Activated CD4-positive, alpha-beta T cell treated with anti-CD3 and anti-CD28 coated beads, Interleukin-2, amount 50 U/mL, for 1 hour (primary cell): ENCODE data around the gene SGIP1.

Experiments used
- DNase-seq: peaks from one replicate; pipeline ENCODE4 v3.0.0-alpha.2; 2020

Gene SGIP1, protein sequence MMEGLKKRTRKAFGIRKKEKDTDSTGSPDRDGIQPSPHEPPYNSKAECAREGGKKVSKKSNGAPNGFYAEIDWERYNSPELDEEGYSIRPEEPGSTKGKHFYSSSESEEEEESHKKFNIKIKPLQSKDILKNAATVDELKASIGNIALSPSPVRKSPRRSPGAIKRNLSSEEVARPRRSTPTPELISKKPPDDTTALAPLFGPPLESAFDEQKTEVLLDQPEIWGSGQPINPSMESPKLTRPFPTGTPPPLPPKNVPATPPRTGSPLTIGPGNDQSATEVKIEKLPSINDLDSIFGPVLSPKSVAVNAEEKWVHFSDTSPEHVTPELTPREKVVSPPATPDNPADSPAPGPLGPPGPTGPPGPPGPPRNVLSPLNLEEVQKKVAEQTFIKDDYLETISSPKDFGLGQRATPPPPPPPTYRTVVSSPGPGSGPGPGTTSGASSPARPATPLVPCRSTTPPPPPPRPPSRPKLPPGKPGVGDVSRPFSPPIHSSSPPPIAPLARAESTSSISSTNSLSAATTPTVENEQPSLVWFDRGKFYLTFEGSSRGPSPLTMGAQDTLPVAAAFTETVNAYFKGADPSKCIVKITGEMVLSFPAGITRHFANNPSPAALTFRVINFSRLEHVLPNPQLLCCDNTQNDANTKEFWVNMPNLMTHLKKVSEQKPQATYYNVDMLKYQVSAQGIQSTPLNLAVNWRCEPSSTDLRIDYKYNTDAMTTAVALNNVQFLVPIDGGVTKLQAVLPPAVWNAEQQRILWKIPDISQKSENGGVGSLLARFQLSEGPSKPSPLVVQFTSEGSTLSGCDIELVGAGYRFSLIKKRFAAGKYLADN

GRCh38 chr1:66533804-66534740, at the start of gene SGIP1:
TSS of gene SGIP1 (plus strand) at chr1:66534153. CDS start at chr1:66534359, 206 bp downstream.
- DNase-seq = no peak

DNA sequence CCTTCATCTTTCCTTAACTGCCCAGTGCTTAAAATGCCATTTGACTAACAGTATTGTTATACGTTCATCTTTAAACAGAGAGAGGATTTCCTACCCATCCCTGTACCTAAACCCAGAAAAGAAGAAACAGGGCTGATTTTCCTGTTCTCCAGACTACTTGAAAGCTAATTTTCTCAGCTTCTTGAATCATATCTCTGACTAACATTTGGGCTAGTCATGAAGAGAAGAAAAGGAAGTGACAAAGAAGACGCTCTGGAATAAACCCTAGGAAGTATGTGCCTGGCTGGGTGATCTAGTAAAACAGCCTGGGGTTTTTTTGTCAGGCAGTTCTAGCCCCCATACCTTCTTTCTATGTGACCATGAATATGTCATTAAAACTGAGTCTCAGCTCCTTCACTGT, 44.8 kb upstream of the SGIP1 start:
- DNase-seq = no peak

DNA sequence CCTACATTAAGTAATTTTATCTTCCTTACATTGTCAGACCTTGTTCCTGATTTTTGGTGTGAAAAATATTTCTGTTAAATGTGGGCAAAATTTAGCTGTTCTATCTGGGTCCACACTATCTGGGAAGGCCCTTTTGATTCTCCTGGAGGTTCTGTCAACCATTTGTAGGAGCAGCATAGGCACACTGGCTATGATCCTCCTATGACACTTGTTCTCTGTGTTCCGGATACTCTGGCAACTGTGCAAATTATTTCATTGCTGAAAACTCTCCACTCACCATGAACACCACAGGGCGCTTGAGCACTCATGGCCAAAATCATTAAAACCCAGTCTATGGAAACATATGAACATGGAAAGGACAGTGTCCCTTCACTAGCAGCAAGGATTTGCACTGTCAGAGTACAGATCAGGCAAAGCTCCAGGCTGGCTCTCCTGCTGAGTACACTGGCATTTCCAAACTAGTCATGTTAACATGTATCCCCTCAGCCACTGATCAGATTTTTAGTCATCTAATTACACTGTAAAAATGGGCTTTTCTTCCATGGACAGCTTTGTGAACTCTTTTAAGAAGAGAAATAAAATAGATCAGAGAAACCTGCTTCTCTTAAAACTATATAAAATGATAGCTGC, 43.9 kb upstream of the SGIP1 start:
- no peak for DNase-seq

DNA sequence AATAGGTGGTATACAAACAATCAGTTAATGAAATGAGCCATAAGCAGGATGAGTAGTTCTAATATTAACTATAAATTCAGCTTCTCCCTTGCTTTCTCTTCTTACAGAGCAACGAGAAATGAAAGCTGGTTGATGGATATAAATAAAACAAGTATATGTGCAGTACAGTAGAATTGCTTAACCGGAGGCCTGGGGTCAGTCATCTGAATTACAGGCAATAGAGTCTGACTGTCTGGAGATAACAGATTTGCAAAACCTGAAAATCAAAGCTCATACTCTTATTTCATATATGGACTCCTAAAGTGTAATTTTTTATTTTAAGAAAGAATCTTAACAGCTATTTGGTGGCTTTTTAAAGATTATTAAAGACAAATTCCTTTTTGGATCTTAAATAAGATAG, 43.1 kb upstream of the SGIP1 start:
- no peak for DNase-seq

DNA sequence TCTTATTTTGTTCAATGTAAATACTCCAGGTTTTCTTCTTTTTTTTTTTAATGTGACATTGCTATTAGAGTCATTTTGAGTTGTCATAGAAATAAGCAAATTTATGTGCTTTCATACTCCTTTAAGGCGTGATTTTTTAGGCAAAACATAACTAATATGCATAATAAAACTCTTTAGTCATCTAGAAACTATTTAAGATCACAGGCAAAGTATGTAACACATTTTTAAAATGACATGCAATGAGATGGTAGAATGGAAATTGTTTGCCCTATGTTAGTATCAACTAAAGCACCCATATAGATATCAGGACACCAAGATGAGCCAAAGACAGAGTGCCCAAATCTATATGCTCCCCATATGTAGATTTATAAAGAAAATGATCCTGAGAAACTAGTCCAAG, 41.5 kb upstream of the SGIP1 start:
- no peak for DNase-seq

DNA sequence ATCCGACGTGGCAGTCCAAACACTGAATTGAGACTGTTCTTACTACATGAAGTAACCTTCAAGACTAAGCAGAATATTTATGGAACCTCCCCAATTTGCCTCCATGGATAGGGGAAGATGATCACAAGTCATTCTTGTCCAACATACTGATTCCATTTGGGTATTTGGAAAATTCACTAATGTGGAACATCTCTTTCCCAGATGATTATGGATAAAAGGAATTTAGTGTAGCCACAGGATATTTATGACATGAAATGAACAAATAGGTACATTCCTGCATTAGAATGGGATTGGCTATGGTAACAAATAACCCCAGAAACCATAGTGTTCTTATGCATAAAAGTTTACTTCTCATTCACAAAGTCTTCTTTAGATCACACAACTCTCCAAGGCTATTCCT, 40.2 kb upstream of the SGIP1 start:
- DNase-seq = no peak

GRCh38 chr1:66494482-66494881, 39.5 kb upstream of the SGIP1 start:
- no peak for DNase-seq

- no peak for DNase-seq
Measured at GRCh38 chr1:66495495-66495894, 38.5 kb upstream of the SGIP1 start.

GRCh38 chr1:66497910-66498309, 36.0 kb upstream of the SGIP1 start:
- DNase-seq = no peak

DNA sequence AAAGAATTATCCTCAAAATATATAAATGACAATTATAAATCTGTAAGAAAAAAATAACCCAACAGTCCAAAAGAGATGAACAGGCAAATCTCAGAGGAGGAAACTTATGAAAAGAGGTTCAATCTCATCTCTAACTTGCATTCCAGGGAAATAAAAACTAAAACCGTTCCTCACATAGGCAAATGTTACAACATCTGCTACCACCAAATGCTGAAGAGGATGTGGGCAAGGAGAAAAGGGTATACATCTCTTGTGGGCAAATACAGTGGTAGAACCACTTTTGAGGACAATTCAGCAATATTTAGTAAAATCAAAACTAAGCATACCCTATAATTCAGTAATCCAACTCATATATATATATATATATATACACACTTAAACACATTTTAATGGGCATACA, 33.7 kb upstream of the SGIP1 start:
- DNase-seq = no peak

GRCh38 chr1:66502086-66502485, 31.9 kb upstream of the SGIP1 start:
- no peak for DNase-seq

DNA sequence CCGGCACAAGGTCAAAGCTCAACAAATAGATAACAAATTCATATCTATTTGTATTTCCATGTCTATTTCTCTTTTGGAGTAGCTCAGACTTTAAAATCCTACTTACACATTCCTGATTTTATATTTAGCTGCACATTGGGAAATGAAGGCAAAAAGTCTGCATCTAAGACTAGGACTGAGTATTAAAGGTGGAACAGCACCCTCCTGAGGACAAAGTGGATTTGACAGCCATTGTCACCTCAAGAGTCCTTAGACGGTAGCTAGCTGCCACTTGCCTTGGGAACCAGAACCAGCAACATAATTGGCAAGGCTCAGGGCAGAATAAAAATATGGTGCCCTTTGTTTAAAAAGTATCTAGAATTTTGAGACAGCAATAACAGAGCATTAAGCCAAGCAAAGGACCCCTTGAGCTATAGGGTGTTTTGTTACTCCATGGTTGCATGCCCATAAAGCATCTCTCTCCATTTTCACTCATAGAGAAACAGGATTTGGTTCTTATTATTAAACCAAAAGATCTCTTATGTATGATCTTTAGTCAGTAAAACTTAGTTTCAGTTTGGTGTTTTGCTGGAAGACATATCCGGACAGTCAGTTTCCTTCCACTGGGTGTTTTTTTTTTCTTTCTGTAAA, 30.0 kb upstream of the SGIP1 start:
- peak; percentile 8 for DNase-seq

- DNase-seq = no peak
Measured at GRCh38 chr1:66505671-66506392, 28.1 kb upstream of the SGIP1 start.

GRCh38 chr1:66506393-66506687, 27.6 kb upstream of the SGIP1 start:
- no peak for DNase-seq

- DNase-seq = no peak
Measured at GRCh38 chr1:66506991-66507390, 27.0 kb upstream of the SGIP1 start.

DNA sequence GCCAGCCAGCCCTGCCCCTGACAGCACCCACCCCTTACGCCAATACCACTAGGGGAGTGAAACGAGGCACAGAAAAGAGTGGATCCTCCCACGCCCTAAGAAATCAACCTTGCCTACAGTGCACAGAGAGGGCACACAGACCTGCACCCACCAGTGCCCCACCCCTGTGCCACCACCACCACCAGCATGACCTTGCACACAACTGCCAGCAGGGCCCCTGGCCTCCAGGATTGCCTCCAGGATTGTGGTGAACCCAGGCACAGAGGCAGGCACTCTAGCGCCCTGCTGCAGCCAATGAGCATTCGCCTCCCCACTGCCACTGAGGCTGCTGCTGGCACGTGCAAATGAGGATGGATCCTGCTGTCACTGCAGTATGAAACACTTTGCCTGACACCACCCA, 23.5 kb upstream of the SGIP1 start:
- DNase-seq = no peak

DNA sequence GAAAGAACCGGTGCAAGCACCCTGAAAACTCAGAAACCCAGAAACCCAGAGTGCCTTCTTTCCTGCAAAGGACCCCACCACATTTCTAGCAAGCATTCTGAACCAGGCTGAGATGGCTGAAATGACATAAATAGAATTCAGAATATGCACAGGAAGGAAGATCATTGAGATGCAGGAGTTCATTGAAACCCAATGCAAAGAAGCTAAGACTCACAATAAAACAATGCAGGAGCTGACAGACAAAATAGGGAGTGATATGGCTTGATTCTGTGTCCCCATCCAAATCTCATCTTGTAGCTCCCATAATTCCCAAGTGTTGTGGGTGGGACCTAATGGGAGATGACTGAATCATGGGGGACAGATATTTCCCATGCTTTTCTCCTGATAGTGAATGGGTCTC, 22.8 kb upstream of the SGIP1 start:
- DNase-seq = no peak

DNA sequence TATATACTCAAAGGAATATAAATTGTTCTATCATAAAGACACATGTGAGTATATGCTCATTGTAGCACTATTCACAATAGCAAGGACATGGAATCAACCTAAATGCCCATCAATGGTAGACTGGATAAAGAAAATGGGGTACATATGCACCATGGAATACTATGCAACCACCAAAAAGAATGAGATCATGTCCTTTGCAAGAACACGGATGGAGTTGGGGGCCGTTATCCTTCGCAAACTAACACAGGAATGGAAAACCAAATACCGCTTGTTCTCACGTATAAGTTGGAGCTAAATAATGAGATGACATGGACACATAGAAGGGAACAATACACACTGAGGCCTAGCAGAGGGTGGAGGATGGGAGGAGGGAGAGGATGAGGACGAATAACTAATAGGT, 16.0 kb upstream of the SGIP1 start:
- no peak for DNase-seq

- DNase-seq = no peak
Measured at GRCh38 chr1:66518654-66519053, 15.3 kb upstream of the SGIP1 start.

DNA sequence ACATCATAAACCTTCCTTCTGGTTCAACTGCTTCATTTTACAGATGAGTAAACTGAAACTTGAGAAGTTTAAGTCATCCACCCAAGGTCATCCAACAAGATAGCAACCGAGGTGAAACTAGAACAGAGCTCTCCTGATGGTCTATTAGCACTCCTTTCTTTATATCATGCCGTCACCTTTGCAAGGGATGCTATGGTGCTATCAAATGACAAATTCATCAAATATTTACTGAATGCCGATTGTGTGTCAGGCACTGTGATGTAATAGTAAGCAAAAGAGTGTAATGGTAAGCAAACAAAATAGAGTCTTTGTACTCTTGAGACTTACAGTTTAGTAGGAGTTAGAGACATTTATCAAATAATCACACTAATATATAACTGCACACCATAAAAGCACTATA, 14.0 kb upstream of the SGIP1 start:
- DNase-seq = no peak

GRCh38 chr1:66520655-66521054, 13.3 kb upstream of the SGIP1 start:
- DNase-seq = no peak
